Stimulated activated CD4-positive, alpha-beta T cell treated with anti-CD3 and anti-CD28 coated beads, Interleukin-4, amount 100 ng/mL, for 24 hours (primary cell): ENCODE measurements around the gene CIDEB.
"Not testable (repeated sequence)": the region's sequence is repeated elsewhere in the genome, so short reads cannot be mapped to it uniquely, and the experiment has no call there.

ENCODE experiments used
- DNase-seq: peaks from one replicate; pipeline ENCODE4 v3.0.0-alpha.2; 2020

Gene CIDEB

GRCh38 chr14:24307575-24308341 is at the start of gene CIDEB:
TSS of gene CIDEB (minus strand) at chr14:24307977. CDS start at chr14:24307858, 119 bp downstream.
- DNase-seq = peak; percentile 70

- no peak for DNase-seq
Measured at GRCh38 chr14:24356208-24356607, 48.4 kb upstream of the CIDEB start.

GRCh38 chr14:24355009-24355408 is 47.2 kb upstream of the CIDEB start:
- no peak for DNase-seq

GRCh38 chr14:24354482-24354825 is 46.7 kb upstream of the CIDEB start:
- not testable (repeated sequence) for DNase-seq

- no peak for DNase-seq
Measured at GRCh38 chr14:24353559-24354481, 46.0 kb upstream of the CIDEB start.

- DNase-seq = no peak
Measured at GRCh38 chr14:24351517-24351916, 43.7 kb upstream of the CIDEB start.

- no peak for DNase-seq
Measured at GRCh38 chr14:24349742-24350141, 42.0 kb upstream of the CIDEB start.

GRCh38 chr14:24348186-24348585 is 40.4 kb upstream of the CIDEB start:
- no peak for DNase-seq

- no peak for DNase-seq
Measured at GRCh38 chr14:24347134-24347533, 39.4 kb upstream of the CIDEB start.

- DNase-seq = no peak
Measured at GRCh38 chr14:24343795-24344660, 36.3 kb upstream of the CIDEB start.

GRCh38 chr14:24342889-24343288 is 35.1 kb upstream of the CIDEB start:
- DNase-seq = no peak

- no peak for DNase-seq
Measured at GRCh38 chr14:24340606-24341005, 32.8 kb upstream of the CIDEB start.

- DNase-seq = peak; percentile 66
Measured at GRCh38 chr14:24339284-24340151, 31.7 kb upstream of the CIDEB start, which contains the start of gene RIPK3. TSS of gene RIPK3 (minus strand) at chr14:24339991. CDS start at chr14:24339826, 165 bp downstream.

- no peak for DNase-seq
Measured at GRCh38 chr14:24338843-24339242, 31.1 kb upstream of the CIDEB start.

- no peak for DNase-seq
Measured at GRCh38 chr14:24337824-24338175, 30.0 kb upstream of the CIDEB start.

GRCh38 chr14:24337144-24337823 is 29.5 kb upstream of the CIDEB start:
- no peak for DNase-seq

- no peak for DNase-seq
Measured at GRCh38 chr14:24335461-24336171, 27.8 kb upstream of the CIDEB start.

GRCh38 chr14:24334431-24335291 is 26.9 kb upstream of the CIDEB start, which contains the start of gene ADCY4:
TSS of gene ADCY4 (minus strand) at chr14:24335071. CDS start at chr14:24334652, 419 bp downstream.
- no peak for DNase-seq

GRCh38 chr14:24332268-24332993 is 24.7 kb upstream of the CIDEB start:
- peak; percentile 89 for DNase-seq
